ENCODE measurements around the gene CAPN2. TPM values are rescaled to one million over a fixed set of nuclear protein-coding genes. Genes with fewer than 3 reads are reported as not detected.

Gene CAPN2
- total RNA-seq, 4 donors from 2014 or later, result 143 to 276 (median 202) TPM

- no peak overlapping the region for H3K27ac ChIP-seq
- no peak for DNase-seq
- peaks cover 0 to 18% (median 0%) of the 10 kb centered on the region in 3 donors for H3K36me3 ChIP-seq
- no peaks in the 10 kb centered on the region for H3K27me3 ChIP-seq
- H3K4me3 ChIP-seq, result no peak overlapping the region
- H3K9me3 ChIP-seq, result no peaks in the 10 kb centered on the region
- peaks cover 11 to 60% (median 22%) of the 10 kb centered on the region in 4 donors for H3K4me1 ChIP-seq
- TF ChIP-seq CTCF (IDR thresholded peaks at IDR 0.05), result no peak
- no peak for TF ChIP-seq POLR2A (IDR thresholded peaks at IDR 0.05)
Observed at GRCh38 chr1:223723351-223723904, 11.1 kb downstream of the CAPN2 start.

- peaks cover 0 to 14% (median 0%) of the 10 kb centered on the region in 3 donors for H3K36me3 ChIP-seq
Observed at GRCh38 chr1:223724376-223724775, 12.0 kb downstream of the CAPN2 start.

GRCh38 chr1:223725578-223725977 is 13.2 kb downstream of the CAPN2 start:
- peaks cover 0 to 13% (median 0%) of the 10 kb centered on the region in 3 donors for H3K36me3 ChIP-seq
- H3K4me1 ChIP-seq, result peaks cover 7 to 50% (median 21%) of the 10 kb centered on the region in 4 donors
- DNase-seq, result no peak
- no peaks in the 10 kb centered on the region for H3K27me3 ChIP-seq
- TF ChIP-seq POLR2A (IDR thresholded peaks at IDR 0.05) (no peak), CTCF (IDR thresholded peaks at IDR 0.05) (no peak)
- H3K27ac ChIP-seq, result peak overlapping the region in 3 of 4 donors; percentile 33 to 73 (median 67)
- no peaks in the 10 kb centered on the region for H3K9me3 ChIP-seq
- no peak overlapping the region for H3K4me3 ChIP-seq

More at GRCh38 chr1:223724376-223724775, 12.0 kb downstream of the CAPN2 start:
- Histone ChIP-seq H3K4me3 (no peak overlapping the region), H3K27me3 (no peaks in the 10 kb centered on the region), H3K27ac (peak overlapping the region in 1 of 4 donors; percentile 1), H3K9me3 (no peaks in the 10 kb centered on the region), H3K4me1 (peaks cover 11 to 59% (median 22%) of the 10 kb centered on the region in 4 donors)
- no peak for TF ChIP-seq CTCF (IDR thresholded peaks at IDR 0.05)
- TF ChIP-seq POLR2A (IDR thresholded peaks at IDR 0.05), result no peak
- DNase-seq, result no peak

GRCh38 chr1:223726380-223727001 is 14.2 kb downstream of the CAPN2 start:
- peaks cover 0 to 13% (median 0%) of the 10 kb centered on the region in 3 donors for H3K36me3 ChIP-seq

GRCh38 chr1:223727541-223727940 is 15.2 kb downstream of the CAPN2 start:
- no peaks in the 10 kb centered on the region for H3K9me3 ChIP-seq
- peaks cover 0 to 13% (median 0%) of the 10 kb centered on the region in 3 donors for H3K36me3 ChIP-seq
- peak overlapping the region in 3 of 4 donors; percentile 57 to 73 (median 67) for H3K27ac ChIP-seq
- no peak for DNase-seq
- H3K27me3 ChIP-seq, result no peaks in the 10 kb centered on the region
- peaks cover 3 to 56% (median 18%) of the 10 kb centered on the region in 4 donors for H3K4me1 ChIP-seq
- TF ChIP-seq POLR2A (IDR thresholded peaks at IDR 0.05) (no peak), CTCF (IDR thresholded peaks at IDR 0.05) (no peak)
- H3K4me3 ChIP-seq, result no peak overlapping the region

More at GRCh38 chr1:223726380-223727001, 14.2 kb downstream of the CAPN2 start:
- no peak for TF ChIP-seq CTCF (IDR thresholded peaks at IDR 0.05)
- no peak for TF ChIP-seq POLR2A (IDR thresholded peaks at IDR 0.05)
- H3K9me3 ChIP-seq, result no peaks in the 10 kb centered on the region
- H3K4me3 ChIP-seq, result no peak overlapping the region
- peaks cover 3 to 50% (median 19%) of the 10 kb centered on the region in 4 donors for H3K4me1 ChIP-seq
- DNase-seq, result peak in 2 of 3 donors; percentile 54 to 80
- no peaks in the 10 kb centered on the region for H3K27me3 ChIP-seq
- peak overlapping the region; percentile 33 to 73 (median 62) for H3K27ac ChIP-seq

Data from Peyer's patch (tissue), 4 donors.